HG03025 (cell line): ENCODE data around the gene LCORL.

Experiments
- ATAC-seq: cut with Tn5 transposase; IDR thresholded peaks from one replicate; pipeline ENCODE4 v1.9.1; 2021; ENCODE audit warnings: mild to moderate bottlenecking, moderate library complexity; ENCODE audit not compliant: unreplicated experiment, low FRiP score

Gene LCORL

GRCh38 chr4:17939054-17939453 is 82.5 kb downstream of the LCORL start:
- ATAC-seq = no peak

- ATAC-seq = no peak
Observed at GRCh38 chr4:17934286-17934685, 87.3 kb downstream of the LCORL start.

- ATAC-seq = no peak
Observed at GRCh38 chr4:17933126-17933525, 88.4 kb downstream of the LCORL start.

DNA sequence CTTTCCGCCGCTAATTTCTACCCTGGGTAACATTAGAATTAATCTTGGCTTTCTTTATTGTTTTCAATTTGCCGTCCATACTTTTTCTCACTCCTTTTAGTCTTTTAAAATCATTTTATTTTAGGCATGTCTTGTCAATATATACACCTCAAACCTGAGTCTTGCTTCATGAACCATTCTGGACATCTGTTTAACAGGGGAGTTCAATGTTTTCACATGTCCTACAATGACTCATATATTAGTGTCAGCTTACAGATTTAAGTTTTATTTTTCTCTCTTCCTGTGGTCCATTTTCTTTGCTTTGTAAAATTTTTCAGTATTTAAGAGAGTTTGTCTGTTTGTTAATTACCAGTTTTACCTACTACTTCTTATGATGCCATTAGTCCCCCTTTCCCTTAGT is 89.5 kb downstream of the LCORL start:
- ATAC-seq = no peak

- no peak for ATAC-seq
Observed at GRCh38 chr4:17930256-17930655, 91.3 kb downstream of the LCORL start.

DNA sequence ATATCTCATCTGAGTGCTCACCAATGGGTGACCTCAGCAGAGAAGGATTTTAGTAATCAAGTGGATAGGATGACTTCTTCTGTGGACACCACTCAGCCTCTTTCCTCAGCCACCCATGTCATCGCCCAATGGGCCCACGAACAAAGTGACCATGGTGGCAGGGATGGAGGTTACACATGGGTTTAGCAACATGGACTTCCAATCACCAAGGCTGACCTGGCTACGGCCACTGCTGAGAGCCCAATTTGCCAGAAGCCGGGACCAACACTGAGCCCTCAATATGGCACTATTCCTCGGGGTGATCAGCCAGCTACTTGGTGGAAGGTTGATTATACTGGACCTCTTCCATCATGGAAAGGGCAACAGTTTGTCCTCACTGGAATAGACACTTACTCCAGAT is 97.4 kb downstream of the LCORL start:
- no peak for ATAC-seq

GRCh38 chr4:17921451-17921850 is 100.1 kb downstream of the LCORL start:
- no peak for ATAC-seq

- no peak for ATAC-seq
Observed at GRCh38 chr4:17920681-17921080, 100.9 kb downstream of the LCORL start.

DNA sequence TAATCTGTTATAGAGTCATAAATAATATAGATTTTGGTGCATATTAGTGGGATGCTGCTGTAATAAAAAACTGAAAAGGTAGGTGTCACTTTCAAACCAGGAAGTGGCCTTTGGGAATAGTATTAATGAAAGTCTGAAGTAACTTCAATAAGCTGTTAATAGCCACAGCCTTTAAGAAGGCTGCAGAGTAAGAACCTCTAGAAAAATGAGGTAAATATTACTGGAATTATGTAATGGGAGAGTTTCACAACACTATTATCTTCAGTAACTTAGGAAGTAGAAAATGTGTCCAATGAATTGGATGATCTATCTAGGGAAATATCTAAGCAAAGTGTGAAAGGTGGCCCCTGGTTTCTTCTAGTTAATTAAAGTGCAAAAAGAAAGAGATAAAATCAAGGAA is 106.1 kb downstream of the LCORL start:
- no peak for ATAC-seq

DNA sequence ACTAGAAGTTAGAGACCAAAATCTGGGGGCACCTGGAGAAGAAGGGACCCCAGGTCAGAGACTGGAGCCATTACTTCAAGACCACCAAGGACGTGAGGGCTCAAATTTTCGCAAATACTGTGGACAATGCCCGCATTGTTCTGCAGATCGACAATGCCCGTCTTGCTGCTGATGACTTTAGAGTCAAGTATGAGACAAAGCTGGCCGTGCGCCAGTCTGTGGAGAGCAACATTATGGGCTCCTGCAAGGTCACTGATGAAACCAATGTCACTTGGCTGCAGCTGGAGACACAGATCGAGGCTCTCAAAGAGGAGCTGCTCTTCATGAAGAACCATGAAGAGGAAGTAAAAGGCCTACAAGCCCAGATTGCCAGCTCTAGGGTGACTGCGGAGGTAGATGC is 109.5 kb downstream of the LCORL start:
- no peak for ATAC-seq

DNA sequence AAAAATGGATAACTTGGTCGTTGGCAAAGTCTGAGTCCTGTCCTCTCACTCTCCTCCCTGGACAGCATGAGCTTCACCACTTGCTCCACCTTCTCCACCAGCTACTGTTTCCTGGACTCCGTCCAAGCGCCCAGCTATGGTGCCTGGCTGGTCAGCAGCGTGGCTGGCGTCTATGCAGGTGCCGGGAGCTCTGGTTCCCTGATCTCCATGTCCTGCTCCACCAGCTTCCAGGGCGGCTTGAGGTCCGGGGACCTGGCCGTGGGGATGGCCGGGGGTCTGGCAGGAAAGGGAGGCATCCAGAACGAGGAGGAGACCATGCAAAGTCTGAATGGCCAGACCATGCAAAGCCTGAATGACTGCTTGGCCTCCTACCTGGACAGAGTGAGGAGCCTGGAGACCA is 109.9 kb downstream of the LCORL start:
- no peak for ATAC-seq

- ATAC-seq = no peak
Observed at GRCh38 chr4:17898553-17899055, 123.0 kb downstream of the LCORL start.

GRCh38 chr4:17895481-17895880 is 126.1 kb downstream of the LCORL start:
- no peak for ATAC-seq

DNA sequence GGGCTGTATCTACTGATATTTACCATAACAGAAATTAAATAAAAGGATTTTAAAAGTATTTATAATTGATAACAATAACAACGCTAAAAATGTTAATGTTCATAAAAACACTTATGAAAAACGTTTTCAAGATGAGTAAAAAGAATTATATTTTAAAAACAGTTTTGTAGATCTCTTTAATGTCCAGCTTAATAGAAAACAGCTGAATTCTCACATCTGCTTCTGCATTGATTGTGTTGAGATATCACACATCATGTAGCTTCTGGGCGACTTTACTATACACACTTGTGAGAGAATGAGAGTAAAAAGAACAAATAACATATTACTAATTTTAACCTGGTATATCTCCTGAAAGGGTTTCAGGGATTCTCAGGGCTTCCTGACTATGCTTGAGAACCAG is 127.1 kb downstream of the LCORL start:
- ATAC-seq = no peak

DNA sequence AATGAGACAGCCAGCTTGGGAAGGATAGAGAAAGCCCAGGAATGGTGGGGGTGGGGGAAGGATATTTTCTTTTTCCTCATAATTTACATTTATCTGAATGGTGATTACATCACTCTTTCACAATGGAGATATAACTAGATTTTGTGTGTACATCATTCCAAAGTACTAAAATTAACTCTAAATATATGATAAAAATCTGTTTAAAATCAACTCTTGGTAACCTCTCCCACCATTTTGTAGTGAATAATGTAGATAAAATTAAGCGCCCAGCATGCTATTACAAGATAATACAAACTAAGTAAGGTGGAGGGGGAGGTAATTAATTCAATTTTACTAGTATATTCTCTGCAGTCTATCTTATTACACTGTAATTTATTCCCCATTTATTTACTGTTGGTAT is 131.9 kb downstream of the LCORL start:
- ATAC-seq = no peak

DNA sequence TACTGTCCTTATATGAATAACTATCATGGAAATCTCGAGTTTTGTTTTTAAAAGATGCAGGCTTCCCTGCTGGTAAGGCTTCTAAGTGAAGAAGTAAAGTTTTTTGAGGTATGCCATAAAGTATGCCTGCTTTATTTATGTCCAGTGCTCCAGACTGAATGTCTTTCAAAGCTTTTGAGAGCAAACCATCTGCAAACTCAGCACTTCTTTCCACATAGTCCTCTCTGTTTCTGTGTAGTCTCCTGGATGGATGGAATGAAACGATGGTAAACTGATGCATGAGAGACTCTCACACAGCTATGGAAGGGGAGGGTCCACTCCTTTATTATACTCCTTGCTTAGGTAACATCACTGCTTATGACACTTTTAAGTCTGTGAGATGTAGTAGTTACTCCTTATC is 137.0 kb downstream of the LCORL start:
- no peak for ATAC-seq

GRCh38 chr4:17884063-17884462 is 137.5 kb downstream of the LCORL start:
- ATAC-seq = no peak

GRCh38 chr4:17877661-17878060 is 143.9 kb downstream of the LCORL start:
- ATAC-seq = no peak

GRCh38 chr4:17876943-17877342 is 144.6 kb downstream of the LCORL start:
- ATAC-seq = no peak

DNA sequence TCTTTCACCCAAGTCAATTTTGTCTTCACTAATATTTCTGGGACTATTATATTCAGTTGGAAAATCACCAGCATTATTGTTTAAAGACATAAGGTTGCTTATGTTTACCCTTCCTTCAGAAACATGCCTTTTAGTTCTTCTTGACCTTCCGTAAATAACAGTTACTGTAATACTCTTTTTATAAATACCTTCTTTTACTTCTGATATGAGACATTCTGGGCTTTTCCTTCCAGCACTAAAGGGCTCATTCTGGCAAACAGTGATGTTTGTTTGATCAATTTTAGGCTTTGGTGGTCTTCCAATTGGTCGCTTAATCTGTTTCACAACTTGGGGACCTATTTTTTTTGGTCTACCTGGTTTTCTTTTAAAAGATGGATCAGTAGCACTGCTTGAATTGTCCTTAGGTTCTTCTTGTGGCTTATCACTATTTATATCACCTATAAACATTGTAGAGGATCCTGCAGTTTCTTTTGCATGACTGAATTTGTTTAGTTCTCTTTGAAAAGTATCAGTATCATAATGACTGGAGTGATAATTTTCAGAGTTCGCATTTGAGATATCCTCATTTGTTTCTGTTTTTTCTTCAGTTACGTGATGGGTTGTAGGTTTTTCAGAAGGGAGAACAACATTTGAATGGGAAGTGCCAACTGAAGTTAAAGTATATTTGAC is 146.0 kb downstream of the LCORL start:
- ATAC-seq = peak; percentile 81

GRCh38 chr4:17869327-17869726 is 152.2 kb downstream of the LCORL start:
- no peak for ATAC-seq

GRCh38 chr4:17867276-17867675 is 154.3 kb downstream of the LCORL start:
- no peak for ATAC-seq

- no peak for ATAC-seq
Observed at GRCh38 chr4:17866810-17867209, 154.7 kb downstream of the LCORL start.
